Epithelial cell of proximal tubule (primary cell): ENCODE measurements around the gene SMAD7. TPM values are rescaled to one million over a fixed set of nuclear protein-coding genes. Genes with fewer than 3 reads are reported as not detected.
"Not testable (repeated sequence)": the region's sequence is repeated elsewhere in the genome, so short reads cannot be mapped to it uniquely, and the experiment has no call there.

ENCODE experiments used
- DNase-seq: peaks from one replicate; pipeline ENCODE4 v3.0.0-alpha.2; 2011; ENCODE audit warnings: low read depth
- H3K4me3 ChIP-seq: 2 replicates; pipeline ENCODE4 v1.5.1; 2011; ENCODE audit warnings: low read depth, mild to moderate bottlenecking, low read length
- CTCF ChIP-seq: conservative IDR thresholded peaks from 2 replicates; pipeline ENCODE4 v1.5.1; 2012; ENCODE audit warnings: low read depth, mild to moderate bottlenecking, low read length
- total RNA-seq: library from RNA; depleted of rRNA; stranded (reverse); fragments of >200 nt; gene quantifications from 2 replicates; pipeline ENCODE4 v1.2.3, GENCODE V29; 2015

The SMAD7 gene
- total RNA-seq, 1 donor from 2014 or later: 30.4 TPM

- peak; percentile 47 for TF ChIP-seq CTCF
- peak; percentile 15 for DNase-seq
- no peak overlapping the region for H3K4me3 ChIP-seq
Measured at GRCh38 chr18:48875942-48876511, 74.7 kb downstream of the SMAD7 start.

- DNase-seq: no peak
- TF ChIP-seq CTCF: no peak
Measured at GRCh38 chr18:48875314-48875941, 75.3 kb downstream of the SMAD7 start.

GRCh38 chr18:48874701-48875162 lies 76.0 kb downstream of the SMAD7 start:
- no peak for DNase-seq

More at GRCh38 chr18:48875314-48875941, 75.3 kb downstream of the SMAD7 start:
- H3K4me3 ChIP-seq: no peak overlapping the region

GRCh38 chr18:48874233-48874632 lies 76.5 kb downstream of the SMAD7 start:
- H3K4me3 ChIP-seq: no peak overlapping the region
- no peak for TF ChIP-seq CTCF

More at GRCh38 chr18:48874701-48875162, 76.0 kb downstream of the SMAD7 start:
- no peak for TF ChIP-seq CTCF
- H3K4me3 ChIP-seq: no peak overlapping the region

GRCh38 chr18:48872234-48873145 lies 78.3 kb downstream of the SMAD7 start:
- no peak overlapping the region for H3K4me3 ChIP-seq
- no peak for TF ChIP-seq CTCF
- DNase-seq: no peak

More at GRCh38 chr18:48874233-48874632, 76.5 kb downstream of the SMAD7 start:
- no peak for DNase-seq

- no peak overlapping the region for H3K4me3 ChIP-seq
- no peak for DNase-seq
- no peak for TF ChIP-seq CTCF
Measured at GRCh38 chr18:48871391-48872166, 79.2 kb downstream of the SMAD7 start.

- not testable (repeated sequence) for DNase-seq, H3K4me3 ChIP-seq
Measured at GRCh38 chr18:48870926-48871325, 79.8 kb downstream of the SMAD7 start.
